Neural cell (in vitro differentiated cells): ENCODE data around the gene PRAC2. TPM values are rescaled to one million over a fixed set of nuclear protein-coding genes. Genes with fewer than 3 reads are reported as not detected.

Experiments used
- H2AFZ ChIP-seq: fragments of 200-600, 300-800 bp; sonication (generic), shearing (Covaris generic); 2 replicates; pipeline ENCODE4 v1.6.0; 2014; ENCODE audit warnings: low read depth, mild to moderate bottlenecking, antibody characterized with exemption, low read length, moderate library complexity
- H3F3A ChIP-seq: fragments of 200-600 bp; shearing (Covaris generic); 2 replicates; pipeline ENCODE4 v1.6.1; 2016; ENCODE audit warnings: mild to moderate bottlenecking, moderate library complexity, mixed read lengths, antibody characterized with exemption, low read length; ENCODE audit not compliant: insufficient read depth, poor library complexity, severe bottlenecking
- H3K27ac ChIP-seq: fragments of 200-600, 300-800 bp; sonication (generic), shearing (Covaris generic); 2 replicates; pipeline ENCODE4 v1.5.1; 2014; ENCODE audit warnings: mild to moderate bottlenecking, low read length, moderate library complexity
- H3K27me3 ChIP-seq: fragments of 300-800, 200-600 bp; sonication (generic), shearing (Covaris generic); 2 replicates; pipeline ENCODE4 v1.6.0; 2014; ENCODE audit warnings: mild to moderate bottlenecking, low read depth, low read length, moderate library complexity; ENCODE audit not compliant: insufficient read depth
- H3K36me3 ChIP-seq: fragments of 300-800, 200-600 bp; sonication (generic), shearing (Covaris generic); 2 replicates; pipeline ENCODE4 v1.5.1; 2014; ENCODE audit warnings: mild to moderate bottlenecking, antibody characterized with exemption, low read length, moderate library complexity; ENCODE audit not compliant: insufficient read depth
- H3K4me2 ChIP-seq: fragments of 300-800, 200-600 bp; sonication (generic), shearing (Covaris generic); 2 replicates; pipeline ENCODE4 v1.6.0; 2014; ENCODE audit warnings: mild to moderate bottlenecking, low read length
- H3K4me3 ChIP-seq: fragments of 300-800, 200-600 bp; sonication (generic), shearing (Covaris generic); 2 replicates; pipeline ENCODE4 v1.5.1; 2014; ENCODE audit warnings: mild to moderate bottlenecking, low read length, moderate library complexity
- H3K79me2 ChIP-seq: fragments of 200-600 bp; shearing (Covaris generic); replicated peaks from 2 replicates; pipeline ENCODE4 v1.6.0; 2014; ENCODE audit warnings: mild to moderate bottlenecking, low read length, moderate library complexity; ENCODE audit not compliant: insufficient read depth
- H3K9ac ChIP-seq: fragments of 300-800, 200-600 bp; sonication (generic), shearing (Covaris generic); 2 replicates; pipeline ENCODE4 v1.6.1; 2016; ENCODE audit warnings: mild to moderate bottlenecking, low read length, mixed read lengths
- H3K9me2 ChIP-seq: fragments of 200-600 bp; shearing (Covaris generic); 2 replicates; pipeline ENCODE4 v1.6.1; 2016; ENCODE audit warnings: mild to moderate bottlenecking, low read length, mixed read lengths; ENCODE audit not compliant: insufficient read depth
- H3K9me3 ChIP-seq: fragments of 200-600, 300-800 bp; sonication (generic), shearing (Covaris generic); 2 replicates; pipeline ENCODE4 v1.6.1; 2016; ENCODE audit warnings: mild to moderate bottlenecking, mixed run types, low read length, moderate library complexity, mixed read lengths
- H4K20me1 ChIP-seq: fragments of 200-600 bp; shearing (Covaris generic); 2 replicates; pipeline ENCODE4 v1.6.1; 2016; ENCODE audit warnings: mild to moderate bottlenecking, mixed run types; ENCODE audit not compliant: insufficient read depth
- EP300 ChIP-seq: fragments of 450-650 bp; conservative IDR thresholded peaks from 2 replicates; pipeline ENCODE4 v1.6.1; 2014; ENCODE audit warnings: antibody characterized with exemption, mild to moderate bottlenecking, moderate library complexity; ENCODE audit not compliant: poor library complexity, severe bottlenecking
- EZH2 ChIP-seq: fragments of 200-600, 300-800 bp; shearing (Covaris generic), sonication (generic); IDR thresholded peaks from 2 replicates; pipeline ENCODE4 v1.6.1; 2014; ENCODE audit warnings: antibody characterized with exemption, low read length, borderline replicate concordance, mild to moderate bottlenecking; ENCODE audit not compliant: insufficient read depth, poor library complexity, severe bottlenecking
- MXI1 ChIP-seq: fragments of 450-650 bp; conservative IDR thresholded peaks from 2 replicates; pipeline ENCODE4 v1.6.1; 2014; ENCODE audit warnings: antibody characterized with exemption, mild to moderate bottlenecking; ENCODE audit not compliant: poor library complexity, severe bottlenecking
- POLR2AphosphoS5 ChIP-seq: IDR thresholded peaks from 2 replicates; pipeline ENCODE4 v1.6.1; 2012
- RAD21 ChIP-seq: fragments of 450-650 bp; conservative IDR thresholded peaks from 2 replicates; pipeline ENCODE4 v1.6.1; 2014; ENCODE audit warnings: antibody characterized with exemption, mild to moderate bottlenecking, moderate library complexity
- SMC3 ChIP-seq: fragments of 450-650 bp; conservative IDR thresholded peaks from 2 replicates; pipeline ENCODE4 v1.6.1; 2014; ENCODE audit warnings: antibody characterized with exemption, mild to moderate bottlenecking, moderate library complexity; ENCODE audit not compliant: poor library complexity
- TAF1 ChIP-seq: IDR thresholded peaks from 2 replicates; pipeline ENCODE4 v1.6.1; 2012; ENCODE audit warnings: low read depth
- polyA plus RNA-seq: library from polyadenylated mRNA; depleted of rRNA; stranded (reverse); fragments of >200 nt; gene quantifications from 2 replicates; pipeline ENCODE4 v1.2.3, GENCODE V29; 2014
- TF ChIP-seq, protein P1 (sequence below): fragments of 450-650 bp; IDR thresholded peaks from 2 replicates; pipeline ENCODE4 v1.5.1; 2014; ENCODE audit warnings: antibody characterized with exemption, mild to moderate bottlenecking, moderate library complexity; ENCODE audit not compliant: poor library complexity, severe bottlenecking
- TF ChIP-seq, protein P2 (sequence below): IDR thresholded peaks from 2 replicates; pipeline ENCODE4 v1.6.1; 2012; ENCODE audit warnings: borderline replicate concordance

The PRAC2 gene
- polyA plus RNA-seq, 1 donor from 2014 or later: not detected

DNA sequence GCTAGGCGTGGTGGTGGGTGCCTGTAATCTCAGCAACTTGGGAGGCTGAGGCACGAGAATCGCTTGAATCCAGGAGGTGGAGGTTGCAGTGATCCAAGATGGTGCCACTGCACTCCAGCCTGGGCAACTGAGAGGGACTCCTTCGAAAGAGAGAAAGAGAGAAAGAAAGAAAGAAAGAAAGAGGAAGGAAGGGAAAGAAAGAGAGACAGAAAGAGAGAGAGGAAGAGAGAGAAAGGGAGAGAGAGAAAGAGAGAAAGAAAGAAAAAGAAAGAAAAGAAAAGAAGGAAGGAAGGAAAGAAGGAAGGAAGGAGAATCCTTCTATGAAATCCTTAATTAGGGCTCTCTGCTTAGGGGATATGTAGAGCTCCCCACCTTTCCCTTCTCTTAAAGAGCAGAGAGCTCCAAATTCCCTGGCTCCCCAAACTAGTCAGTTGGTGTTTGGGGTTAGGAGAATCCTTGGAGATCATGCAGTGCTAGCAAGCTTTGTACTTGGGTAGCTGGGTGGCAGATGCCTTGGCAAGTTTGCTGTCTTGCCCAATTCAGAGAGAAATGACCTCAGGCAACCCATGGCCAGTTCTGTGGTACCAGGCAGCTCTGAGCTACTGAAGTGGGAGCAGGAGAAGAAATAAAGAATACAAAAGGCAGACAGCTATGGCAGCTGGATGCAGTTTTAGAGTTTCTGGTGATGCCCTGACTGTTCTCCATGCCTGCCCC is 14.5 kb downstream of the PRAC2 start:
- Histone ChIP-seq H3K27ac (no peak overlapping the region), H3K36me3 (no peaks in the 10 kb centered on the region), H3K79me2 (no peaks in the 10 kb centered on the region), H3K4me2 (no peak overlapping the region), H3K9me2 (no peaks in the 10 kb centered on the region), H2AFZ (no peak overlapping the region), H3K4me3 (no peak overlapping the region), H3F3A (no peaks in the 10 kb centered on the region), H3K9ac (no peak overlapping the region), H3K27me3 (peaks cover 99% of the 10 kb centered on the region), H4K20me1 (no peaks in the 10 kb centered on the region), H3K9me3 (peaks cover 4% of the 10 kb centered on the region)
- TF ChIP-seq SMC3: no peak
- TF ChIP-seq, protein P1, sequence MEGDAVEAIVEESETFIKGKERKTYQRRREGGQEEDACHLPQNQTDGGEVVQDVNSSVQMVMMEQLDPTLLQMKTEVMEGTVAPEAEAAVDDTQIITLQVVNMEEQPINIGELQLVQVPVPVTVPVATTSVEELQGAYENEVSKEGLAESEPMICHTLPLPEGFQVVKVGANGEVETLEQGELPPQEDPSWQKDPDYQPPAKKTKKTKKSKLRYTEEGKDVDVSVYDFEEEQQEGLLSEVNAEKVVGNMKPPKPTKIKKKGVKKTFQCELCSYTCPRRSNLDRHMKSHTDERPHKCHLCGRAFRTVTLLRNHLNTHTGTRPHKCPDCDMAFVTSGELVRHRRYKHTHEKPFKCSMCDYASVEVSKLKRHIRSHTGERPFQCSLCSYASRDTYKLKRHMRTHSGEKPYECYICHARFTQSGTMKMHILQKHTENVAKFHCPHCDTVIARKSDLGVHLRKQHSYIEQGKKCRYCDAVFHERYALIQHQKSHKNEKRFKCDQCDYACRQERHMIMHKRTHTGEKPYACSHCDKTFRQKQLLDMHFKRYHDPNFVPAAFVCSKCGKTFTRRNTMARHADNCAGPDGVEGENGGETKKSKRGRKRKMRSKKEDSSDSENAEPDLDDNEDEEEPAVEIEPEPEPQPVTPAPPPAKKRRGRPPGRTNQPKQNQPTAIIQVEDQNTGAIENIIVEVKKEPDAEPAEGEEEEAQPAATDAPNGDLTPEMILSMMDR: no peak
- TF ChIP-seq EZH2: no peak
- TF ChIP-seq POLR2AphosphoS5: no peak
- no peak for TF ChIP-seq TAF1
- TF ChIP-seq MXI1: no peak
- TF ChIP-seq EP300: no peak
- no peak for TF ChIP-seq RAD21
- TF ChIP-seq, protein P2, sequence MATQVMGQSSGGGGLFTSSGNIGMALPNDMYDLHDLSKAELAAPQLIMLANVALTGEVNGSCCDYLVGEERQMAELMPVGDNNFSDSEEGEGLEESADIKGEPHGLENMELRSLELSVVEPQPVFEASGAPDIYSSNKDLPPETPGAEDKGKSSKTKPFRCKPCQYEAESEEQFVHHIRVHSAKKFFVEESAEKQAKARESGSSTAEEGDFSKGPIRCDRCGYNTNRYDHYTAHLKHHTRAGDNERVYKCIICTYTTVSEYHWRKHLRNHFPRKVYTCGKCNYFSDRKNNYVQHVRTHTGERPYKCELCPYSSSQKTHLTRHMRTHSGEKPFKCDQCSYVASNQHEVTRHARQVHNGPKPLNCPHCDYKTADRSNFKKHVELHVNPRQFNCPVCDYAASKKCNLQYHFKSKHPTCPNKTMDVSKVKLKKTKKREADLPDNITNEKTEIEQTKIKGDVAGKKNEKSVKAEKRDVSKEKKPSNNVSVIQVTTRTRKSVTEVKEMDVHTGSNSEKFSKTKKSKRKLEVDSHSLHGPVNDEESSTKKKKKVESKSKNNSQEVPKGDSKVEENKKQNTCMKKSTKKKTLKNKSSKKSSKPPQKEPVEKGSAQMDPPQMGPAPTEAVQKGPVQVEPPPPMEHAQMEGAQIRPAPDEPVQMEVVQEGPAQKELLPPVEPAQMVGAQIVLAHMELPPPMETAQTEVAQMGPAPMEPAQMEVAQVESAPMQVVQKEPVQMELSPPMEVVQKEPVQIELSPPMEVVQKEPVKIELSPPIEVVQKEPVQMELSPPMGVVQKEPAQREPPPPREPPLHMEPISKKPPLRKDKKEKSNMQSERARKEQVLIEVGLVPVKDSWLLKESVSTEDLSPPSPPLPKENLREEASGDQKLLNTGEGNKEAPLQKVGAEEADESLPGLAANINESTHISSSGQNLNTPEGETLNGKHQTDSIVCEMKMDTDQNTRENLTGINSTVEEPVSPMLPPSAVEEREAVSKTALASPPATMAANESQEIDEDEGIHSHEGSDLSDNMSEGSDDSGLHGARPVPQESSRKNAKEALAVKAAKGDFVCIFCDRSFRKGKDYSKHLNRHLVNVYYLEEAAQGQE: no peak

DNA sequence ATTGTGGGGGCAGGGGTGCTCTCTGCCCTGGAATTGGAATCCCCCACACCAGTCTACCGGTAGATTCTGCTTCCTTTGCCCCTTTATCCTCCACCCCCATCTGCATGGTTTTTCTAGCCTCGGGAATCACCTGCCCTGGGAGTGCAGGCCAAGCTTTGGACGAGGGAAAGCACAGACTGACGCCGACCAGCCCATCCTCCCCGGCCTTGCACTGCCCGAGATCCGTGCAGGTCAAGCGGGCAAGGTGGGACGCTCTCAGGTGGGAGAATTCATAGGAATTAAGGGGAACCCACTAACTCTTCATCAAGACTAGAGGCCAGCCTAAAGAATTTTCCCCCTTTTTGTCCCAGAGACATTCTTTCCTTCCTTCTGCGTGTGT is 15.4 kb downstream of the PRAC2 start:
- H3K9ac ChIP-seq: no peak overlapping the region
- H3F3A ChIP-seq: no peaks in the 10 kb centered on the region
- peaks cover 4% of the 10 kb centered on the region for H3K9me3 ChIP-seq
- H3K27me3 ChIP-seq: peaks cover 99% of the 10 kb centered on the region
- no peaks in the 10 kb centered on the region for H4K20me1 ChIP-seq
- H2AFZ ChIP-seq: no peak overlapping the region
- TF ChIP-seq POLR2AphosphoS5 (no peak), MXI1 (no peak), SMC3 (no peak), EP300 (no peak), TAF1 (no peak), EZH2 (no peak), RAD21 (no peak)
- TF ChIP-seq, protein P2: no peak
- TF ChIP-seq, protein P1: no peak
- no peak overlapping the region for H3K4me3 ChIP-seq
- H3K27ac ChIP-seq: no peak overlapping the region
- H3K9me2 ChIP-seq: no peaks in the 10 kb centered on the region
- H3K79me2 ChIP-seq: no peaks in the 10 kb centered on the region
- H3K4me2 ChIP-seq: no peak overlapping the region
- no peaks in the 10 kb centered on the region for H3K36me3 ChIP-seq
